Fibroblast of villous mesenchyme (primary cell): ENCODE measurements around the gene FBXO11. TPM values are rescaled to one million over a fixed set of nuclear protein-coding genes. Genes with fewer than 3 reads are reported as not detected.
A peak's percentile ranks its signal among the peaks of the same experiment; 100 is the strongest.

Experiments used
- DNase-seq: peaks from one replicate; pipeline ENCODE4 v3.0.0-alpha.2; 2010; ENCODE audit warnings: low read depth
- H3K4me3 ChIP-seq: 2 replicates; pipeline ENCODE4 v1.5.1; 2011; ENCODE audit warnings: low read depth, mild to moderate bottlenecking, low read length
- CTCF ChIP-seq: IDR thresholded peaks from 2 replicates; pipeline ENCODE4 v1.5.1; 2012; ENCODE audit warnings: low read depth, mild to moderate bottlenecking, low read length; ENCODE audit not compliant: insufficient read depth
- total RNA-seq: library from RNA; depleted of rRNA; stranded (reverse); fragments of >200 nt; gene quantifications from 2 replicates; pipeline ENCODE4 v1.2.3, GENCODE V29; 2012

The FBXO11 gene
- total RNA-seq, 1 donor, result 48.8 TPM

- no peak for TF ChIP-seq CTCF
Observed at GRCh38 chr2:47803363-47803762, 102.9 kb downstream of the FBXO11 start.

GRCh38 chr2:47801118-47801517, 105.2 kb downstream of the FBXO11 start:
- H3K4me3 ChIP-seq, result no peak overlapping the region
- TF ChIP-seq CTCF, result no peak
- peak; percentile 10 for DNase-seq

More at GRCh38 chr2:47803363-47803762, 102.9 kb downstream of the FBXO11 start:
- H3K4me3 ChIP-seq, result no peak overlapping the region
- no peak for DNase-seq

- no peak for DNase-seq
- no peak for TF ChIP-seq CTCF
- H3K4me3 ChIP-seq, result no peak overlapping the region
Observed at GRCh38 chr2:47799031-47799609, 107.2 kb downstream of the FBXO11 start.

GRCh38 chr2:47798631-47799030, 107.7 kb downstream of the FBXO11 start:
- TF ChIP-seq CTCF, result no peak
- DNase-seq, result no peak
- H3K4me3 ChIP-seq, result no peak overlapping the region

GRCh38 chr2:47796090-47796697, 110.1 kb downstream of the FBXO11 start:
- DNase-seq, result no peak
- TF ChIP-seq CTCF, result no peak
- no peak overlapping the region for H3K4me3 ChIP-seq

- peak overlapping the region; percentile 86 for H3K4me3 ChIP-seq
- DNase-seq, result peak; percentile 76
- TF ChIP-seq CTCF, result no peak
Observed at GRCh38 chr2:47785986-47786385, 120.3 kb downstream of the FBXO11 start.

- peak overlapping the region; percentile 86 for H3K4me3 ChIP-seq
- DNase-seq, result peak; percentile 55
- no peak for TF ChIP-seq CTCF
Observed at GRCh38 chr2:47784352-47784851, 121.9 kb downstream of the FBXO11 start.
